A549 (cell line): ENCODE results near the gene GABBR1. TPM values are rescaled to one million over a fixed set of nuclear protein-coding genes. Genes with fewer than 3 reads are reported as not detected.

Experiments used
- ATAC-seq, 2 experiments: fragments of 200-7000 bp in 1 of 2; fragments of >200 bp in 1 of 2; cut with Nextera tagmentation in 1 of 2; cut with Tn5 transposase in 1 of 2; 3 replicates each; pipeline versions ENCODE4 v1.8.0 to v1.9.1; 2018 to 2020; ENCODE audit warnings: mild to moderate bottlenecking in 1 of 2, moderate library complexity in 1 of 2
- CTCF ChIA-PET: fragments of 300-600 bp; sonication (Branson Sonifier 250); formaldehyde crosslinking; extraction: SDS; loops from one replicate; lab custom pipeline; 2021; ENCODE audit warnings: antibody characterized with exemption, inconsistent platforms; lab: Yijun Ruan, JAX
- POLR2A ChIA-PET: fragments of 350-600 bp; formaldehyde crosslinking; extraction: SDS; loops from one replicate; lab custom pipeline; 2021; ENCODE audit warnings: antibody characterized with exemption, inconsistent platforms; lab: Yijun Ruan, JAX
- DNase-seq, 2 experiments: peaks; one replicate each; pipeline versions ENCODE4 v3.0.0 to v3.0.0-alpha.2; 2011 to 2016; ENCODE audit warnings: low read depth in 1 of 2, low spot score in 1 of 2
- FAIRE-seq: peaks from 2 replicates; lab custom pipeline; 2011; peaks lifted over from hg19 to GRCh38; lab: Jason Lieb, UNC
- H3K27ac ChIP-seq, 2 experiments: fragments of >200 bp; sonication (Bioruptor Twin); formaldehyde crosslinking; 3 replicates each; pipeline ENCODE4 v1.5.1; 2016 to 2017
- H3K4me1 ChIP-seq: fragments of >200 bp; sonication (Bioruptor Twin); formaldehyde crosslinking; 3 replicates; pipeline ENCODE4 v1.6.1; 2016
- H3K4me2 ChIP-seq: fragments of >200 bp; sonication (Bioruptor Twin); formaldehyde crosslinking; 3 replicates; pipeline ENCODE4 v1.6.1; 2016
- H3K4me3 ChIP-seq: fragments of >200 bp; sonication (Bioruptor Twin); formaldehyde crosslinking; 3 replicates; pipeline ENCODE4 v1.5.1; 2016
- H3K9me3 ChIP-seq: fragments of >200 bp; sonication (Bioruptor Twin); formaldehyde crosslinking; 3 replicates; pipeline ENCODE4 v1.6.1; 2016
- CBX2 ChIP-seq: fragments of 200-600 bp; sonication (generic); IDR thresholded peaks from 2 replicates; pipeline ENCODE4 v1.6.1; 2016; ENCODE audit warnings: low read depth, mild to moderate bottlenecking, borderline replicate concordance
- CBX8 ChIP-seq: fragments of 200-600 bp; sonication (generic); IDR thresholded peaks from 2 replicates; pipeline ENCODE4 v1.6.1; 2016
- CHD2 ChIP-seq: fragments of 150-350 bp; IDR thresholded peaks from 2 replicates; pipeline ENCODE4 v1.6.1; 2014; ENCODE audit warnings: low read length; ENCODE audit not compliant: partially characterized antibody
- CHD4 ChIP-seq: fragments of 200-600 bp; sonication (generic); IDR thresholded peaks from 2 replicates; pipeline ENCODE4 v1.6.1; 2016; ENCODE audit warnings: antibody characterized with exemption, mild to moderate bottlenecking, borderline replicate concordance
- EHMT2 ChIP-seq: fragments of 200-600 bp; sonication (generic); IDR thresholded peaks from 2 replicates; pipeline ENCODE4 v1.6.1; 2016; ENCODE audit warnings: antibody characterized with exemption, low read depth, mild to moderate bottlenecking, moderate library complexity
- EP300 ChIP-seq, 2 experiments: fragments of >200 bp; sonication (Bioruptor Twin); formaldehyde crosslinking; IDR thresholded peaks; 2 replicates in 1 of 2; 3 replicates in 1 of 2; pipeline ENCODE4 v1.6.1; 2016 to 2017
- ESRRA ChIP-seq: fragments of 150-350 bp; IDR thresholded peaks from 2 replicates; pipeline ENCODE4 v1.6.1; 2014; ENCODE audit warnings: mild to moderate bottlenecking, low read length, borderline replicate concordance
- FOXS1 ChIP-seq: fragments of 250-450 bp; sonication (Bioruptor Pico); IDR thresholded peaks from 2 replicates; pipeline ENCODE4 v1.5.0; 2020; ENCODE audit warnings: mild to moderate bottlenecking, moderate library complexity
- HEYL ChIP-seq: fragments of 250-450 bp; sonication (Bioruptor Pico); IDR thresholded peaks from 2 replicates; pipeline ENCODE4 v1.8.0; 2021; ENCODE audit warnings: mild to moderate bottlenecking, moderate library complexity
- HOXB5 ChIP-seq: fragments of 250-450 bp; sonication (Bioruptor Pico); IDR thresholded peaks from 2 replicates; pipeline ENCODE4 v1.5.0; 2020; ENCODE audit warnings: mild to moderate bottlenecking, moderate library complexity
- JUNB ChIP-seq: fragments of >200 bp; sonication (Bioruptor Twin); formaldehyde crosslinking; IDR thresholded peaks from 2 replicates; pipeline ENCODE4 v1.6.1; 2016
- NFE2L2 ChIP-seq: fragments of 150-350 bp; conservative IDR thresholded peaks from 2 replicates; pipeline ENCODE4 v1.6.1; 2014; ENCODE audit warnings: low read length
- NPAS2 ChIP-seq: fragments of 250-450 bp; sonication (Bioruptor Pico); IDR thresholded peaks from 2 replicates; pipeline ENCODE4 v1.8.0; 2022; ENCODE audit warnings: mild to moderate bottlenecking, moderate library complexity, borderline replicate concordance
- PHF8 ChIP-seq: fragments of 200-600 bp; sonication (generic); IDR thresholded peaks from 2 replicates; pipeline ENCODE4 v1.6.1; 2016; ENCODE audit warnings: low read depth, mild to moderate bottlenecking, antibody characterized with exemption, moderate library complexity, borderline replicate concordance
- RAD21 ChIP-seq, 2 experiments: fragments of >200 bp in 1 of 2; sonication (Bioruptor Twin) in 1 of 2; formaldehyde crosslinking in 1 of 2; IDR thresholded peaks in 1 of 2; conservative IDR thresholded peaks in 1 of 2; 2 replicates in 1 of 2; 3 replicates in 1 of 2; pipeline ENCODE4 v1.6.1; 2012 to 2018; ENCODE audit warnings: inconsistent platforms in 1 of 2
- RARB ChIP-seq: fragments of 250-450 bp; sonication (Bioruptor Pico); IDR thresholded peaks from 2 replicates; pipeline ENCODE4 v1.8.0; 2021; ENCODE audit warnings: mild to moderate bottlenecking, moderate library complexity
- RCOR1 ChIP-seq: fragments of 150-350 bp; IDR thresholded peaks from 2 replicates; pipeline ENCODE4 v1.6.1; 2014; ENCODE audit warnings: antibody characterized with exemption, low read length, low read depth
- SMC3 ChIP-seq: fragments of >200 bp; sonication (Bioruptor Twin); formaldehyde crosslinking; IDR thresholded peaks from 3 replicates; pipeline ENCODE4 v1.6.1; 2018; ENCODE audit warnings: inconsistent platforms
- TFCP2L1 ChIP-seq: fragments of 250-450 bp; sonication (Bioruptor Pico); IDR thresholded peaks from 2 replicates; pipeline ENCODE4 v1.5.0; 2021; ENCODE audit warnings: mild to moderate bottlenecking
- ZFP36 ChIP-seq: fragments of 450-650 bp; IDR thresholded peaks from 2 replicates; pipeline ENCODE4 v1.6.1; 2014; ENCODE audit warnings: borderline replicate concordance; ENCODE audit not compliant: partially characterized antibody
- ZNF302 ChIP-seq: fragments of 250-450 bp; sonication (Bioruptor Pico); IDR thresholded peaks from 2 replicates; pipeline ENCODE4 v1.9.0; 2021; ENCODE audit warnings: inconsistent platforms, mild to moderate bottlenecking, moderate library complexity
- ZSCAN20 ChIP-seq: fragments of 250-450 bp; sonication (Bioruptor Pico); IDR thresholded peaks from 2 replicates; pipeline ENCODE4 v1.8.0; 2022; ENCODE audit warnings: mild to moderate bottlenecking, moderate library complexity
- WGBS: methylation state at CpG from one replicate; pipeline ENCODE4 v1.1.6; 2017; ENCODE audit errors: missing lambda C conversion rate; 5-methylcytosine and 5-hydroxymethylcytosine counted together
- polyA plus RNA-seq, 4 experiments: library from polyadenylated mRNA; depleted of rRNA in 3 of 4; stranded (reverse); fragments of >200 nt; fragmentation: RNase III in 1 of 4; extraction: RNeasy Plus Mini Kit Qiagen cat#74134 plus additional on column Dnase treatment in 1 of 4; gene quantifications; 2 replicates in 3 of 4; 3 replicates in 1 of 4; pipeline ENCODE4 v1.2.3, GENCODE V29; 2011 to 2017
- TF ChIP-seq, protein P1 (sequence below): fragments of 200-600 bp; sonication (generic); IDR thresholded peaks from 2 replicates; pipeline ENCODE4 v1.6.1; 2016; ENCODE audit warnings: antibody characterized with exemption, mild to moderate bottlenecking, moderate library complexity
- TF ChIP-seq, protein P2 (sequence below): fragments of >200 bp; sonication (Bioruptor Twin); formaldehyde crosslinking; IDR thresholded peaks from 3 replicates; pipeline ENCODE4 v1.6.1; 2016
- TF ChIP-seq, protein P3 (sequence below): fragments of >200 bp; sonication (Bioruptor Twin); formaldehyde crosslinking; IDR thresholded peaks from 3 replicates; pipeline ENCODE4 v1.5.1; 2016

Gene GABBR1
- polyA plus RNA-seq, 2 of the 4 experiments (the other 2 are of a cell fraction) = 6.8 to 9.0 TPM

DNA sequence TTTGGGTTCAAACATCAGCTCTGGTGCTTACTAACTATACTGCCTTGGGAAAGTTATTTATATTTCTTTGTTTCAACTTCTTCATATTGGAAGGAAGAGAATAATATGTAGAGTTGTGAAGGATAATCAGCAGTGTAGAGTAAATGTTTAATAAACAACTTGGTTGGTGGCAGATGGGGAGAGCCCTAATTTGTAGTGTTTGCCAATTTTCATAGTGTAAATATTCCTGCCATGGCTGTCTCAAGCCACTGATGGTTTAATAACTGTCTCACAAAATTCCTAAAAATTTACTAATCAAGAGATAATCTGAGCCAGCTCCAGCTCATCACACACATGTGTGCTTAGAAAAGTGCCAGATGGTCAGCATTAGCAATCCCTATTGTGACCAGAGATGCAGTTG is 48.2 kb downstream of the GABBR1 start, which contains the start of gene OR2H2:
Gene OR2H2 (plus strand): TSS at position 301 of the 400 bp plus-strand sequence. CDS start 2,824 bp downstream, outside the sequence.
- CTCF ChIA-PET = no interaction called here
- Histone ChIP-seq H3K4me3 (no peak within 1 kb of the TSS), H3K9me3 (no peaks in the 10 kb centered on the region), H3K4me2 (no peak within 1 kb of the TSS), H3K4me1 (no peaks in the 10 kb centered on the region), H3K27ac (no peak within 1 kb of the TSS)
- TF ChIP-seq, protein P1, sequence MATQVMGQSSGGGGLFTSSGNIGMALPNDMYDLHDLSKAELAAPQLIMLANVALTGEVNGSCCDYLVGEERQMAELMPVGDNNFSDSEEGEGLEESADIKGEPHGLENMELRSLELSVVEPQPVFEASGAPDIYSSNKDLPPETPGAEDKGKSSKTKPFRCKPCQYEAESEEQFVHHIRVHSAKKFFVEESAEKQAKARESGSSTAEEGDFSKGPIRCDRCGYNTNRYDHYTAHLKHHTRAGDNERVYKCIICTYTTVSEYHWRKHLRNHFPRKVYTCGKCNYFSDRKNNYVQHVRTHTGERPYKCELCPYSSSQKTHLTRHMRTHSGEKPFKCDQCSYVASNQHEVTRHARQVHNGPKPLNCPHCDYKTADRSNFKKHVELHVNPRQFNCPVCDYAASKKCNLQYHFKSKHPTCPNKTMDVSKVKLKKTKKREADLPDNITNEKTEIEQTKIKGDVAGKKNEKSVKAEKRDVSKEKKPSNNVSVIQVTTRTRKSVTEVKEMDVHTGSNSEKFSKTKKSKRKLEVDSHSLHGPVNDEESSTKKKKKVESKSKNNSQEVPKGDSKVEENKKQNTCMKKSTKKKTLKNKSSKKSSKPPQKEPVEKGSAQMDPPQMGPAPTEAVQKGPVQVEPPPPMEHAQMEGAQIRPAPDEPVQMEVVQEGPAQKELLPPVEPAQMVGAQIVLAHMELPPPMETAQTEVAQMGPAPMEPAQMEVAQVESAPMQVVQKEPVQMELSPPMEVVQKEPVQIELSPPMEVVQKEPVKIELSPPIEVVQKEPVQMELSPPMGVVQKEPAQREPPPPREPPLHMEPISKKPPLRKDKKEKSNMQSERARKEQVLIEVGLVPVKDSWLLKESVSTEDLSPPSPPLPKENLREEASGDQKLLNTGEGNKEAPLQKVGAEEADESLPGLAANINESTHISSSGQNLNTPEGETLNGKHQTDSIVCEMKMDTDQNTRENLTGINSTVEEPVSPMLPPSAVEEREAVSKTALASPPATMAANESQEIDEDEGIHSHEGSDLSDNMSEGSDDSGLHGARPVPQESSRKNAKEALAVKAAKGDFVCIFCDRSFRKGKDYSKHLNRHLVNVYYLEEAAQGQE = no peak
- TF ChIP-seq RAD21 (conservative IDR thresholded peaks at IDR 0.05 in 1 of 2, IDR thresholded peaks at IDR 0.05 in 1 of 2) (no peak), NPAS2 (CRISPR knock-in tag) (no peak), JUNB (no peak), CHD2 (no peak), EP300 (IDR thresholded peaks at IDR 0.05) (no peak), ZFP36 (no peak), ZSCAN20 (CRISPR knock-in tag) (no peak), FOXS1 (no peak)
- TF ChIP-seq, protein P2, sequence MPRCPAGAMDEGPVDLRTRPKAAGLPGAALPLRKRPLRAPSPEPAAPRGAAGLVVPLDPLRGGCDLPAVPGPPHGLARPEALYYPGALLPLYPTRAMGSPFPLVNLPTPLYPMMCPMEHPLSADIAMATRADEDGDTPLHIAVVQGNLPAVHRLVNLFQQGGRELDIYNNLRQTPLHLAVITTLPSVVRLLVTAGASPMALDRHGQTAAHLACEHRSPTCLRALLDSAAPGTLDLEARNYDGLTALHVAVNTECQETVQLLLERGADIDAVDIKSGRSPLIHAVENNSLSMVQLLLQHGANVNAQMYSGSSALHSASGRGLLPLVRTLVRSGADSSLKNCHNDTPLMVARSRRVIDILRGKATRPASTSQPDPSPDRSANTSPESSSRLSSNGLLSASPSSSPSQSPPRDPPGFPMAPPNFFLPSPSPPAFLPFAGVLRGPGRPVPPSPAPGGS = no peak
- ATAC-seq = no peak
- no peak for DNase-seq
- POLR2A ChIA-PET = no interaction called here
- no peak for FAIRE-seq

DNA sequence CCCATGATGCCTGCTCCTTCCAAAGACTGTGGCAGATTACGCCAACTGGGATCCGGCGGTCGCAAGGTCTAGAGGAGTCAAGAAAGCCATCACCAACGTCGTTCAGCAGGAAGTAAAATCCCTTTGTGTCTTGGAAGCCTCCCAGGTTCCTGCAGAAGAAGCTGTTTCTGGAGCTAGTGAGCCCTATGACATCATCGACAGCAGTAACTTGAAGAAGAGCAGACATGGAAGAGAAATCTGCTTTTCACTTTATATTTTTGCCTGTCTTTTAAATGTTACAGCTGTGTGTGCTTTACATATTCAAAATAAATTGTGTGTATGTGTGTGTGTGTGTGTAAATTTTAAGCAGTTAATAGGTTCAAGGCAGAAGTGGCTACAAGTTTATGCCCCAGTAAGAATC is 55.4 kb downstream of the GABBR1 start:
- Histone ChIP-seq H3K9me3 (no peaks in the 10 kb centered on the region), H3K27ac (no peak overlapping the region), H3K4me3 (no peak overlapping the region), H3K4me2 (no peak overlapping the region), H3K4me1 (no peaks in the 10 kb centered on the region)
- ChIA-PET POLR2A (no interaction called here), CTCF (no interaction called here)
- WGBS = 49% methylated on average over 6 of the region's 7 CpGs
- no peak for DNase-seq
- FAIRE-seq = no peak
- no peak for ATAC-seq
- TF ChIP-seq NFE2L2 (no peak), ZNF302 (CRISPR knock-in tag) (no peak), RARB (CRISPR knock-in tag) (no peak), SMC3 (no peak), EP300 (IDR thresholded peaks at IDR 0.05) (no peak), RCOR1 (no peak), EHMT2 (no peak), TFCP2L1 (no peak), CBX8 (no peak), ESRRA (no peak), NPAS2 (CRISPR knock-in tag) (no peak), HEYL (CRISPR knock-in tag) (no peak), CBX2 (no peak), PHF8 (no peak), HOXB5 (CRISPR knock-in tag) (no peak), CHD4 (no peak)
- TF ChIP-seq, protein P3, sequence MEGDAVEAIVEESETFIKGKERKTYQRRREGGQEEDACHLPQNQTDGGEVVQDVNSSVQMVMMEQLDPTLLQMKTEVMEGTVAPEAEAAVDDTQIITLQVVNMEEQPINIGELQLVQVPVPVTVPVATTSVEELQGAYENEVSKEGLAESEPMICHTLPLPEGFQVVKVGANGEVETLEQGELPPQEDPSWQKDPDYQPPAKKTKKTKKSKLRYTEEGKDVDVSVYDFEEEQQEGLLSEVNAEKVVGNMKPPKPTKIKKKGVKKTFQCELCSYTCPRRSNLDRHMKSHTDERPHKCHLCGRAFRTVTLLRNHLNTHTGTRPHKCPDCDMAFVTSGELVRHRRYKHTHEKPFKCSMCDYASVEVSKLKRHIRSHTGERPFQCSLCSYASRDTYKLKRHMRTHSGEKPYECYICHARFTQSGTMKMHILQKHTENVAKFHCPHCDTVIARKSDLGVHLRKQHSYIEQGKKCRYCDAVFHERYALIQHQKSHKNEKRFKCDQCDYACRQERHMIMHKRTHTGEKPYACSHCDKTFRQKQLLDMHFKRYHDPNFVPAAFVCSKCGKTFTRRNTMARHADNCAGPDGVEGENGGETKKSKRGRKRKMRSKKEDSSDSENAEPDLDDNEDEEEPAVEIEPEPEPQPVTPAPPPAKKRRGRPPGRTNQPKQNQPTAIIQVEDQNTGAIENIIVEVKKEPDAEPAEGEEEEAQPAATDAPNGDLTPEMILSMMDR = no peak
